ENCODE data around the gene WNT3A. TPM values are rescaled to one million over a fixed set of nuclear protein-coding genes. Genes with fewer than 3 reads are reported as not detected.

The WNT3A gene
- total RNA-seq, 2 donors from 2014 or later, result 0.11 to 0.46 TPM

- H3K27ac Mint-ChIP-seq, result no peak overlapping the region
- peaks cover 58% of the 10 kb centered on the region for H3K36me3 Mint-ChIP-seq (ENCODE audit: low read depth)
- Histone ChIP-seq H3K27me3 (ENCODE audit: control insufficient read depth, insufficient read depth, low read length, poor library complexity, severe bottlenecking) (no peaks in the 10 kb centered on the region), H3K9ac (ENCODE audit: extremely low read depth, low read length, poor library complexity, severe bottlenecking) (no peak overlapping the region), H3K27ac (ENCODE audit: low read depth, low read length) (no peak overlapping the region), H3K9me3 (ENCODE audit: control insufficient read depth, low read length) (no peaks in the 10 kb centered on the region), H3K36me3 (ENCODE audit: control insufficient read depth, insufficient read depth, low read length) (peaks cover 91% of the 10 kb centered on the region), H3K4me3 (ENCODE audit: low read length) (no peak overlapping the region), H3K4me1 (ENCODE audit: control insufficient read depth, insufficient read depth, low read length) (peaks cover 9% of the 10 kb centered on the region)
- H3K9me3 Mint-ChIP-seq, result peaks cover 8% of the 10 kb centered on the region
- no peak overlapping the region for H3K4me3 Mint-ChIP-seq
- WGBS, 2 experiments (ENCODE audit: insufficient coverage in 1 of 2, insufficient read length in 1 of 2), result 96 to 97% methylated on average over 9 to 11 of the region's 11 CpGs
- H3K27me3 Mint-ChIP-seq (ENCODE audit: insufficient read depth), result no peaks in the 10 kb centered on the region
- no peak for TF ChIP-seq CTCF (conservative IDR thresholded peaks at IDR 0.05)
- peak; percentile 32 for DNase-seq
- peaks cover 29% of the 10 kb centered on the region for H3K4me1 Mint-ChIP-seq
Measured at GRCh38 chr1:228092342-228093049, 85.7 kb downstream of the WNT3A start.

- WGBS, 2 experiments (ENCODE audit: insufficient coverage in 1 of 2, insufficient read length in 1 of 2), result 91 to 93% methylated on average over 15 to 20 of the region's 20 CpGs
- H3K9ac ChIP-seq (ENCODE audit: extremely low read depth, low read length, poor library complexity, severe bottlenecking), result no peak overlapping the region
- no peak overlapping the region for H3K27ac ChIP-seq (ENCODE audit: low read depth, low read length)
- peaks cover 8% of the 10 kb centered on the region for H3K9me3 Mint-ChIP-seq
- H3K27ac Mint-ChIP-seq, result no peak overlapping the region
- peaks cover 3% of the 10 kb centered on the region for H3K4me1 ChIP-seq (ENCODE audit: control insufficient read depth, insufficient read depth, low read length)
- H3K27me3 ChIP-seq (ENCODE audit: control insufficient read depth, insufficient read depth, low read length, poor library complexity, severe bottlenecking), result no peaks in the 10 kb centered on the region
- H3K4me1 Mint-ChIP-seq, result peaks cover 21% of the 10 kb centered on the region
- peaks cover 61% of the 10 kb centered on the region for H3K36me3 Mint-ChIP-seq (ENCODE audit: low read depth)
- no peak overlapping the region for H3K4me3 Mint-ChIP-seq
- H3K36me3 ChIP-seq (ENCODE audit: control insufficient read depth, insufficient read depth, low read length), result peaks cover 91% of the 10 kb centered on the region
- peak; percentile 30 for DNase-seq
- H3K4me3 ChIP-seq (ENCODE audit: low read length), result no peak overlapping the region
- TF ChIP-seq CTCF (conservative IDR thresholded peaks at IDR 0.05), result no peak
- no peaks in the 10 kb centered on the region for H3K9me3 ChIP-seq (ENCODE audit: control insufficient read depth, low read length)
- no peaks in the 10 kb centered on the region for H3K27me3 Mint-ChIP-seq (ENCODE audit: insufficient read depth)
Measured at GRCh38 chr1:228093050-228093906, 86.5 kb downstream of the WNT3A start.

GRCh38 chr1:228094432-228095016 is 87.7 kb downstream of the WNT3A start:
- H3K9me3 ChIP-seq (ENCODE audit: control insufficient read depth, low read length), result no peaks in the 10 kb centered on the region
- 88 to 92% methylated on average over 9 to 13 of the region's 13 CpGs for WGBS, 2 experiments (ENCODE audit: insufficient coverage in 1 of 2, insufficient read length in 1 of 2)
- H3K4me3 Mint-ChIP-seq, result no peak overlapping the region
- peaks cover 66% of the 10 kb centered on the region for H3K36me3 Mint-ChIP-seq (ENCODE audit: low read depth)
- H3K4me3 ChIP-seq (ENCODE audit: low read length), result no peak overlapping the region
- no peak for TF ChIP-seq CTCF (conservative IDR thresholded peaks at IDR 0.05)
- H3K27me3 ChIP-seq (ENCODE audit: control insufficient read depth, insufficient read depth, low read length, poor library complexity, severe bottlenecking), result no peaks in the 10 kb centered on the region
- peaks cover 92% of the 10 kb centered on the region for H3K36me3 ChIP-seq (ENCODE audit: control insufficient read depth, insufficient read depth, low read length)
- H3K27me3 Mint-ChIP-seq (ENCODE audit: insufficient read depth), result no peaks in the 10 kb centered on the region
- peak; percentile 40 for DNase-seq
- H3K4me1 Mint-ChIP-seq, result peaks cover 12% of the 10 kb centered on the region
- H3K9ac ChIP-seq (ENCODE audit: extremely low read depth, low read length, poor library complexity, severe bottlenecking), result no peak overlapping the region
- H3K27ac ChIP-seq (ENCODE audit: low read depth, low read length), result no peak overlapping the region
- no peaks in the 10 kb centered on the region for H3K4me1 ChIP-seq (ENCODE audit: control insufficient read depth, insufficient read depth, low read length)
- H3K9me3 Mint-ChIP-seq, result peaks cover 8% of the 10 kb centered on the region
- H3K27ac Mint-ChIP-seq, result peak overlapping the region; percentile 14
